ENCODE measurements around the gene SFRP5. TPM values are rescaled to one million over a fixed set of nuclear protein-coding genes. Genes with fewer than 3 reads are reported as not detected.

SFRP5 gene
- total RNA-seq, result 2.5 TPM
- long read RNA-seq, partial matches to known transcripts, result 0 of 1 reads
- long read RNA-seq, other reads (novel, unspliced or antisense), result 0 of 1 reads

- DNase-seq (ENCODE audit: missing footprints) (peak; percentile 60), ATAC-seq (peak; percentile 59)
- intact Hi-C loops (cut with DNase I), result no loop called here
These were observed at the start of gene SFRP5 for GRCh38 chr10:97771913-97772823. SFRP5 (minus strand) TSS chr10:97771999; CDS start chr10:97771833, 166 bp downstream.

- intact Hi-C loops (cut with DNase I), result no loop called here
- no peak for ATAC-seq
- DNase-seq (ENCODE audit: missing footprints), result no peak
These were observed 48.4 kb upstream of the SFRP5 start for GRCh38 chr10:97820096-97820704.

- no peak for ATAC-seq
- DNase-seq (ENCODE audit: missing footprints), result no peak
- intact Hi-C loops (cut with DNase I), result no loop called here
These were observed 46.8 kb upstream of the SFRP5 start for GRCh38 chr10:97818572-97818971.

GRCh38 chr10:97816609-97817008 lies 44.8 kb upstream of the SFRP5 start:
- ATAC-seq (no peak), DNase-seq (ENCODE audit: missing footprints) (no peak)
- intact Hi-C loops (cut with DNase I), result no loop called here

GRCh38 chr10:97814996-97815395 lies 43.2 kb upstream of the SFRP5 start:
- intact Hi-C loops (cut with DNase I), result no loop called here
- ATAC-seq (no peak), DNase-seq (ENCODE audit: missing footprints) (no peak)

- no peak for ATAC-seq
- intact Hi-C loops (cut with DNase I), result no loop called here
- no peak for DNase-seq (ENCODE audit: missing footprints)
These were observed 41.5 kb upstream of the SFRP5 start for GRCh38 chr10:97813311-97813710.

- DNase-seq (ENCODE audit: missing footprints) (no peak), ATAC-seq (no peak)
- intact Hi-C loops (cut with DNase I), result no loop called here
These were observed 40.9 kb upstream of the SFRP5 start for GRCh38 chr10:97812696-97813095.

GRCh38 chr10:97811958-97812357 lies 40.2 kb upstream of the SFRP5 start:
- ATAC-seq (no peak), DNase-seq (ENCODE audit: missing footprints) (no peak)
- intact Hi-C loops (cut with DNase I), result no loop called here

- no peak for DNase-seq (ENCODE audit: missing footprints)
- intact Hi-C loops (cut with DNase I), result no loop called here
These were observed 38.6 kb upstream of the SFRP5 start for GRCh38 chr10:97810446-97810845.

GRCh38 chr10:97805949-97806348 lies 34.1 kb upstream of the SFRP5 start:
- intact Hi-C loops (cut with DNase I), result no loop called here
- ATAC-seq, result no peak

More at GRCh38 chr10:97810446-97810845, 38.6 kb upstream of the SFRP5 start:
- no peak for ATAC-seq

GRCh38 chr10:97805096-97805884 lies 33.5 kb upstream of the SFRP5 start:
- intact Hi-C loops (cut with DNase I), result no loop called here

More at GRCh38 chr10:97805949-97806348, 34.1 kb upstream of the SFRP5 start:
- no peak for DNase-seq (ENCODE audit: missing footprints)

GRCh38 chr10:97801422-97801821 lies 29.6 kb upstream of the SFRP5 start:
- no peak for ATAC-seq
- no peak for DNase-seq (ENCODE audit: missing footprints)
- intact Hi-C loops (cut with DNase I), result no loop called here

More at GRCh38 chr10:97805096-97805884, 33.5 kb upstream of the SFRP5 start:
- no peak for DNase-seq (ENCODE audit: missing footprints)
- ATAC-seq, result no peak

GRCh38 chr10:97800474-97800873 lies 28.7 kb upstream of the SFRP5 start:
- ATAC-seq (no peak), DNase-seq (ENCODE audit: missing footprints) (no peak)

GRCh38 chr10:97798958-97799610 lies 27.3 kb upstream of the SFRP5 start:
- DNase-seq (ENCODE audit: missing footprints) (no peak), ATAC-seq (no peak)
- intact Hi-C loops (cut with DNase I), result loop anchor here (10.0 kb wide), 1 partner anchor 246 kb away; no protein-coding TSS in a partner anchor

More at GRCh38 chr10:97800474-97800873, 28.7 kb upstream of the SFRP5 start:
- intact Hi-C loops (cut with DNase I), result no loop called here

- DNase-seq (ENCODE audit: missing footprints) (no peak), ATAC-seq (no peak)
- intact Hi-C loops (cut with DNase I), result loop anchor here (10.0 kb wide), 1 partner anchor 248 kb away; no protein-coding TSS in a partner anchor
These were observed 24.9 kb upstream of the SFRP5 start for GRCh38 chr10:97796651-97797050.

GRCh38 chr10:97795886-97796285 lies 24.1 kb upstream of the SFRP5 start:
- ATAC-seq, result no peak
- intact Hi-C loops (cut with DNase I), result loop anchor here (10.0 kb wide), 1 partner anchor 249 kb away; no protein-coding TSS in a partner anchor
- no peak for DNase-seq (ENCODE audit: missing footprints)

- intact Hi-C loops (cut with DNase I), result loop anchor here (1.0 to 10.0 kb wide), 2 partner anchors 77 to 253 kb away; no protein-coding TSS in a partner anchor
- ATAC-seq, result peak; percentile 40
- DNase-seq (ENCODE audit: missing footprints), result no peak
These were observed 20.3 kb upstream of the SFRP5 start for GRCh38 chr10:97791824-97792721.
